Medulla oblongata (tissue), 1 donor: Measurements from ENCODE around the gene MYPN.
"Not testable (repeated sequence)": the region's sequence is repeated elsewhere in the genome, so short reads cannot be mapped to it uniquely, and the experiment has no call there.

Experiments
- DNase-seq: peaks from one replicate; pipeline ENCODE4 v3.0.0-alpha.2; 2015; ENCODE audit errors: extremely low spot score

MYPN gene

GRCh38 chr10:68132391-68132790, 23.1 kb downstream of the MYPN start:
- DNase-seq: no peak

GRCh38 chr10:68133523-68133922, 24.2 kb downstream of the MYPN start:
- no peak for DNase-seq

- no peak for DNase-seq
Measured at GRCh38 chr10:68135362-68135761, 26.1 kb downstream of the MYPN start.

- DNase-seq: no peak
Measured at GRCh38 chr10:68135922-68136792, 26.9 kb downstream of the MYPN start.

GRCh38 chr10:68137171-68137570, 27.9 kb downstream of the MYPN start:
- no peak for DNase-seq

GRCh38 chr10:68138526-68138925, 29.2 kb downstream of the MYPN start:
- no peak for DNase-seq

GRCh38 chr10:68139448-68140272, 30.4 kb downstream of the MYPN start:
- DNase-seq: no peak

- DNase-seq: no peak
Measured at GRCh38 chr10:68142761-68143160, 33.5 kb downstream of the MYPN start.

- no peak for DNase-seq
Measured at GRCh38 chr10:68144709-68145108, 35.4 kb downstream of the MYPN start.

GRCh38 chr10:68145705-68146104, 36.4 kb downstream of the MYPN start:
- no peak for DNase-seq

- no peak for DNase-seq
Measured at GRCh38 chr10:68146133-68146532, 36.8 kb downstream of the MYPN start.

- no peak for DNase-seq
Measured at GRCh38 chr10:68151453-68151852, 42.2 kb downstream of the MYPN start.

GRCh38 chr10:68153473-68154210, 44.4 kb downstream of the MYPN start:
- peak; percentile 55 for DNase-seq

GRCh38 chr10:68154211-68154497, 44.9 kb downstream of the MYPN start:
- peak; percentile 28 for DNase-seq

GRCh38 chr10:68155615-68156210, 46.4 kb downstream of the MYPN start:
- DNase-seq: no peak

- peak; percentile 90 for DNase-seq
Measured at GRCh38 chr10:68156373-68157185, 47.3 kb downstream of the MYPN start.

GRCh38 chr10:68157522-68157921, 48.2 kb downstream of the MYPN start:
- DNase-seq: not testable (repeated sequence)

GRCh38 chr10:68158031-68158430, 48.7 kb downstream of the MYPN start:
- no peak for DNase-seq

GRCh38 chr10:68163735-68164134, 54.4 kb downstream of the MYPN start:
- no peak for DNase-seq

- no peak for DNase-seq
Measured at GRCh38 chr10:68165643-68166042, 56.4 kb downstream of the MYPN start.
